HG02973 (cell line): ENCODE data around the gene CHD9.
"Not testable (repeated sequence)": the region's sequence is repeated elsewhere in the genome, so short reads cannot be mapped to it uniquely, and the experiment has no call there.

Source experiments
- ATAC-seq: cut with Tn5 transposase; IDR thresholded peaks from one replicate; pipeline ENCODE4 v1.9.1; 2021; ENCODE audit warnings: moderate library complexity; ENCODE audit not compliant: unreplicated experiment

Gene CHD9

GRCh38 chr16:53185741-53186140 lies 130.9 kb downstream of the CHD9 start:
- not testable (repeated sequence) for ATAC-seq

GRCh38 chr16:53187775-53188174 lies 133.0 kb downstream of the CHD9 start:
- no peak for ATAC-seq

- no peak for ATAC-seq
Observed at GRCh38 chr16:53191413-53191812, 136.6 kb downstream of the CHD9 start.

GRCh38 chr16:53198933-53199332 lies 144.1 kb downstream of the CHD9 start:
- no peak for ATAC-seq

- ATAC-seq = no peak
Observed at GRCh38 chr16:53201900-53202299, 147.1 kb downstream of the CHD9 start.

GRCh38 chr16:53202398-53202797 lies 147.6 kb downstream of the CHD9 start:
- no peak for ATAC-seq

GRCh38 chr16:53207810-53208752 lies 153.3 kb downstream of the CHD9 start:
- ATAC-seq = peak; percentile 72

GRCh38 chr16:53209429-53209828 lies 154.6 kb downstream of the CHD9 start:
- ATAC-seq = no peak

- no peak for ATAC-seq
Observed at GRCh38 chr16:53209877-53210276, 155.1 kb downstream of the CHD9 start.

GRCh38 chr16:53211253-53211652 lies 156.5 kb downstream of the CHD9 start:
- ATAC-seq = no peak

GRCh38 chr16:53212893-53213223 lies 158.1 kb downstream of the CHD9 start:
- ATAC-seq = no peak

- ATAC-seq = no peak
Observed at GRCh38 chr16:53213542-53213941, 158.8 kb downstream of the CHD9 start.

GRCh38 chr16:53216798-53217197 lies 162.0 kb downstream of the CHD9 start:
- ATAC-seq = no peak

- ATAC-seq = no peak
Observed at GRCh38 chr16:53219371-53219770, 164.6 kb downstream of the CHD9 start.

GRCh38 chr16:53219795-53220454 lies 165.1 kb downstream of the CHD9 start:
- no peak for ATAC-seq

- ATAC-seq = no peak
Observed at GRCh38 chr16:53220585-53220984, 165.8 kb downstream of the CHD9 start.

GRCh38 chr16:53224951-53225533 lies 170.3 kb downstream of the CHD9 start:
- no peak for ATAC-seq

- ATAC-seq = no peak
Observed at GRCh38 chr16:53232826-53233529, 178.2 kb downstream of the CHD9 start.

GRCh38 chr16:53234836-53235235 lies 180.0 kb downstream of the CHD9 start:
- ATAC-seq = no peak

GRCh38 chr16:53235851-53236250 lies 181.1 kb downstream of the CHD9 start:
- no peak for ATAC-seq

GRCh38 chr16:53249331-53249730 lies 194.5 kb downstream of the CHD9 start:
- no peak for ATAC-seq
